Stimulated activated CD4-positive, alpha-beta T cell treated with anti-CD3 and anti-CD28 coated beads, TNF-alpha, amount 100 ng/mL, for 48 hours (primary cell): Measurements from ENCODE around the gene WDR4.
"Not testable (repeated sequence)": the region's sequence is repeated elsewhere in the genome, so short reads cannot be mapped to it uniquely, and the experiment has no call there.

ENCODE experiments used
- DNase-seq, 3 donors: peaks; one replicate each; pipeline ENCODE4 v3.0.0-alpha.2; 2020; ENCODE audit warnings: low read depth in 3 of 3

The WDR4 gene

GRCh38 chr21:42852925-42853570 lies 26.3 kb downstream of the WDR4 start:
- no peak for DNase-seq

- DNase-seq = no peak
Measured at GRCh38 chr21:42851812-42852665, 27.3 kb downstream of the WDR4 start.

GRCh38 chr21:42850866-42851391 lies 28.4 kb downstream of the WDR4 start:
- DNase-seq = no peak

DNA sequence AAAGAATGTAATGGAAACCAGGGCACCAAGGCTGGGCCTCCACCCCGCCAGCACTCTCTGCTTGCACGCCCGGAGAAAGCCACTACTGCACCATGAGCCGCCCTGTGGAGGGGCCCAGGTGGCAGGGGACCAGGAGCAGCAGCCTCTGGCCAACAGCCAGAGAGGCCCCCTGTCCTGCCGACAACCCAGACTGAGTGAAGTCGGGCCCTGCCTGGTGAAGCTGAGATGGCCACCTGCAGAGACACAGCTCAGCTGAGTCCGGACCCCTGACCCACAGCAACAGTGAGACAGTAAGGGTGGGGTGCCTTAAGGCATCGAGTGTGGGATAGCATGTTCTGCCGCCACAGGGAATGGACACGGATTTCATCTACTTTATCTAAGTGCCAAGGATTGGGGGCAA lies 28.9 kb downstream of the WDR4 start:
- DNase-seq = no peak

DNA sequence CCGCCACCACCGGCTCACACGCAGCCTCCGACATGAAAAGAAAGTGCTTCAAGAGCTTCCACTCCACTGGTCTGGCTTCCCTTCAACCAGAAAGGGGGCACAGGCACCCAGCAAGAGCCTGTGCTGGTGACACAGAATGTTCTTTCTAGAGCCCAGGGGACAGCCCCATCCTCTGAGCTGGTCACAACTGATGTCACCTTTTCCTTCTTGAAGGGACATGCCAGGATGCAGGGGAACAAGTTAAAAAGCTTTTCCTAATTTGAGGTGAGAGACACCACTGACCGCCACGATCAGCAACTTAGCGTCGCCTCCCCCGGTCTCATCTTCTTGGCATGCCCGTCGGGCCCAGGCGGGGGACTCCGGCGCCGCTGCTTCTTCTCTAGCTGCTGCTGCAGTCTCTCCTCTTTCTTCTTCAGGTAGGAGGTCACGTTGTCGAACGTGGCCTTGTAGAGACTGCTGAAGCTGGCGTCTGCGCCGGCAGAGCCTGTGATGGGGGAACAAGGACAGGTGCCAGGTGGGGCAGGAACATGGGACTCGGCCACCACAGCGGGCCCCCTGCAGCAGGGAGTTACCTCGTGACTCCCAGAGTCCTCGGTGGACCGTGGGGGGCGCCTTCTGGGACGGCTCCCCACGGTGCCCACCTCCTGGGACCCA lies 29.5 kb downstream of the WDR4 start:
- DNase-seq = no peak

DNA sequence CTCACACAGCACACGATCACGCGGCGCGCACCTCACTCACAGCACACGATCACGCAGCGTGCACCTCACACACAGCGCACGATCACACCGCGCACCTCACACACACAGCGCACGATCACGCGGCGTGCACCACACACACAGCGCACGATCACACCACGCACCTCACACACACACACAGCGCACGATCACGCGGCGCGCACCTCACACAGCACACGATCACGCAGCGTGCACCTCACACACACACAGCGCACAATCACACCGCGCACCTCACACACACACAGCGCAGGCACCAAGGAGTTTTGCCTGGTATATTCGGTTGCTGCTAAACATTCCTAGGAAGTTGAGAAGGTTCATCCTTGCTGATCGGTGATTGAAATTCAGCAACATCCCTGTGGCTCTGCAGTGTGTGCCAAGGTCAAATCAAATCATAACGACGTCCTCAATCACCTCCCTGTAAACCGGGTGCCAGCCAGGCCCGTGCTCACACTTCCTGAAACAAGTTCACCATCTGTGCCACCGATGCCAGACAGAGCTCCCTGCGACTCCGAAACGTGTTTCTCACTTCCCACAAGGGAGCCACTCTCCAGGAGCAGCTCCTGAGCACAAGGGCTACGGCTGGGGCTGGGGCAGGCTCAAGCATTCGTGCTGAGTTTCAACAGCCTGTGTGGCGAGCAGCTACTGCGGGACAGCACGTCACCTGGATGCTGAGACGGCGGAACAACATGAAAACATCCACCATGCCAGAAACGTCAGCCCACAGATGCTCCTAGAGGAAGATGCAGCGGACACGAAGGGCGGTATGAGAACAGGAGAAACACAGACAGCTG lies 30.2 kb downstream of the WDR4 start:
- no peak for DNase-seq

- not testable (repeated sequence) for DNase-seq
Measured at GRCh38 chr21:42848144-42848931, 31.0 kb downstream of the WDR4 start.

- DNase-seq = no peak
Measured at GRCh38 chr21:42847726-42848125, 31.6 kb downstream of the WDR4 start.

DNA sequence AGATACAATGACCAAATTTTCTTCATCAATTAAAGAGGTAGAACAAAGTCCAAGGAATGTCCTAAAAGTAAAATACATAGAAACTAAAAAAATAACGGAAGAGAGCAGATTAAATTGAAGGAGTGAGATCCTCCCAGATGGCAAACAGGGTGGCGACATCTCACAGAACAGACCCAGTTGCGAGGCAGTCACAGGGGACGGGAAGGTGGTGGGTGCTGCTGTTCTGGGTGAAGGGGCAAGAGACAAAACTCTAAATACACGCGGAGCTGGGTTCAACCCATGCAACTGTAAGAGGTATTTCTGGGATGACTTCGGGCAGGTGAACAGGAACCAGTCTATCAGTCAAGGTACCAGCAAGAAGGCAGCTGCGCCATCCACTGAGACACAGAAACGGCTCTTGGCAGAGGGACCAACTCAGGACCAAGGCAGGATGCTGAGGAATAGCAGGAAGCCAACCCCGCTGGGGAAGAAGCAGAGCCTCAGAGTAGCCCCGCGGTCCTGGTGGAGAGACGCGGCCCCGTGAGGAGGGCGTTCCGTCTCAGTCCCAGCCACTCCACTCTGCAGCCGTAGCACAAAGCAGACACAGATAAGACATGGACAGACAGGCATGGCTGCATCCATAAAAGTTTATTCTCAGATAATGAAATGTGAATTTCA lies 32.2 kb downstream of the WDR4 start:
- no peak for DNase-seq

DNA sequence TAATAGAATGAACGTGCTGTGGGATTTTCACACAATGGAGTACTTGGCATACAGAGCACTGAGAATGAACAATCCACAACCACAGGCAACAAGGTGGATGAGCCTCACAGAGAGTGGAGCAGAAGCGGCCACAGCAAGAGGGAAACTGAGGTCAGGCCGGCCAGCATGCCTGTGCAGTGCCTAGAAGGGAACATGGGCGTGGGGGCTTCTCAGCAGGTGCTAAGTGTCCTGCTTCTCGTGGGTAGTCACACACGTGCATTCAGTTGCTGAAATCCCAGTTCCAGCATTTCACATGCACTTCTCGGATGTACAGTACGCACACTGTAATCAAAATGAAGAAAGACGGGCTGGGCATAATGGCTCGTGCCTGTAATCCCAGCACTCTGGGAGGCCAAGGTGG lies 33.1 kb downstream of the WDR4 start:
- no peak for DNase-seq

DNA sequence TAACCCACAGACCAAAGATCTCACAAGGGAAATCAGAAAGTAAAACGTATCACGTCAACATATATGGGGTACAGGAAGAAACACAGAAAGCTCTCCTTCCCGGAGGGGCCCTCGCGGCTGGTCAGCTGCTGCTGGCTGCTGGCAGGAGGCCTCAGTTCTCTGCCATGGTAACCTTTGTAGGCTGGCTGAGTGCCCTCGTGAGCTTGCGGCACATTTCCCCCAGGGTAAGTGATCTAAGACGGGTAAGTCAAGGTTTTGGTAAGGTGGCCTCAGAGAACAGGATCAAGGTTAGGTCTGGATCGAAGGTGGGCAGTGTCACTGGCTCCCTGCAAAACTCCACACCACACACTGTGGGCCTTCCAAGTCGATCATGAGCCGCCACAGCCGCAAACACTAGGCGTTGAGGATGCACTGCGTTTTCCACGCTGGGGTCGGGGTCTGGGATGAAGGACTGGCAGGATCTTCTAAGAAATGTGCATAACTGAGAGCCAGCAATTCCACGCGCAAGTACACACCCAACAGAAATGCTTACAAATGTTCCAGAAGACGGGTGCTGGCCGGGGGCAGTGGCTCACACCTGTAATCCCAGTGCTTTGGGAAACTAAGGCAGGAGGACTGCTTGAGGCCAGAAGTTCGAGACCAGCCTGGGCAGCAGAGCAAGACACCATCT lies 33.9 kb downstream of the WDR4 start:
- DNase-seq = no peak

DNA sequence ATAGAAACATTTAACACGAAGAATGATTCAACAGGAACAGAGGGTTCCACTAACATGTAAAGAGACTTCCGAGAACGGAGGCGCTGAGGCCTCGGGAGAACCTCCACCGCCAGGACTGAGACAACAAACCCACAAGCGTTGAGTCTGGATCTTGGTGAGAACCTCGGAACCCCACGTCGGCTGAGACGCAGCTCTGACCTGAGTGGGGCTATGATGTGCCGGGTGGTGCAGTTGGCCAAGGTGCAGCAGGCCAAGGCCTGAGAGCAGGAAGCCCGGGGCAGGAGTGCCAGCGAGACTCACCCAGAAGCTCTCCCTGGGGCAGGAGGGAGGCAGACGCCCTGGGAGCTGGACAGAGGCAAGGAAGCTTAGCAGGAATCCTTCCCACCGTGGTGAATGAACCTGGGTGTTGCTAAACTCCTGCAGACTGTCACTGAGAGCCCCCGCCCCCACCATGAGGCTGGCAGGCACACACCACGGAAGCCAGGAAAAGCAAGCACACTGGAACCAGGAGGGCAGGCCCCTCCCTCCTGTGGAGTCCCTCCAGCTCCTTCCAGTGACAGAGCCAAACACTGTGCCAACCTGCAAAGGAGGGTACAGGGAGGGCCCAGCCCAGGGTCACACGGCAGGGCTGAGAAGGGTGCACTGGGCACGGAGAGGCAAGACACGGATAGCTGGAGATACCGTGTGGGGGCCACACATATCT lies 34.8 kb downstream of the WDR4 start:
- DNase-seq = no peak

GRCh38 chr21:42843056-42843455 lies 36.3 kb downstream of the WDR4 start:
- DNase-seq = no peak

GRCh38 chr21:42841916-42842655 lies 37.3 kb downstream of the WDR4 start:
- DNase-seq = not testable (repeated sequence)

DNA sequence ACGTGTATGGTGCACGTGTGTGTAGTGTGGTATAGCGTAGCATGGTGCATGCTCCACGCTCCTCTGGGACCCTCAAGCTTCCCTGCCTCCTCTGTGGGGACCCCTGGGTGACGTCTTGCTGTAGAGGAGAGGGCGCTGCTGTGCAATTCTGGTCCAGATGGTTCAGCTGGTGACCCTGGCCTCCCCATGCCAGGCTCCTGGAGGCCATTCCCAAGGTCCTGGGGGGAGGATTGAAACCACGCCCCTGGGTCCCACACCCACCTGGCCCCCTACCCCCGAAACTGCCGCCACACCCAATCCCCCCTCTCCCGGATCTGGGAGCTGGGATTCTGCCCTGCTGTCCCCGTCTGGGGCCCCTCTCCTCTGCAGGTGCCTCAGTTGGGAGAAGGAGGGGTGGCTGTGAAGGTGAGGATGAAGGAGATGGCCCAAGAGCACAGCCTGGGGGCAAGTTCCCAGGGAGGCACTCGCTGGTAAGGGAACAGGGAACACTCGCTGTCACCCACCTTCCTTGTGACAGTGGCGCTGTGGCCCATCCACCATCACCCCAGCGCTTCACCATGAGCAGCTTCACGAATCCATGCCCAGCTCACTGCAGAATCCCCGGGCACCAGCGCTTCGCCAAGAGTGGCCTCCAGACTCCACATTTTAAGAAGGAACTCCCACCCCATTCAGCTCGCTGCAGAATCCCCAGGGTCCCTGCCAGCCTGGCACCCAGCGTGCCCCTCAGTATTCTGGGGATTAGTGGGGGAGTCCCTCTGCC lies 38.0 kb downstream of the WDR4 start:
- DNase-seq = no peak

GRCh38 chr21:42840411-42841155 lies 38.8 kb downstream of the WDR4 start:
- no peak for DNase-seq
